ENCODE results near the gene GSTO1.

Gene GSTO1

GRCh38 chr10:104311184-104311720 lies 56.6 kb downstream of the GSTO1 start:
- Histone ChIP-seq H3K9me3 (ENCODE audit: control insufficient read depth in 2 of 2, low read length in 2 of 2) (no peaks in the 10 kb centered on the region), H3K4me3 (ENCODE audit: low read length in 2 of 2) (no peak overlapping the region), H3K9ac (ENCODE audit: low read depth in 1 of 2, low read length in 2 of 2) (no peak overlapping the region), H3K27me3 (ENCODE audit: control insufficient read depth in 2 of 2, insufficient read depth in 2 of 2, low read length in 2 of 2) (no peaks in the 10 kb centered on the region), H3K36me3 (ENCODE audit: control insufficient read depth in 2 of 2, insufficient read depth in 2 of 2, low read length in 2 of 2) (peaks cover 27 to 31% of the 10 kb centered on the region in 2 donors), H3K4me1 (ENCODE audit: control insufficient read depth in 2 of 2, insufficient read depth in 2 of 2, low read length in 2 of 2) (peaks cover 0 to 5% of the 10 kb centered on the region in 2 donors), H3K27ac (ENCODE audit: low read depth in 2 of 2, low read length in 2 of 2) (no peak overlapping the region)

GRCh38 chr10:104314591-104315485 lies 60.1 kb downstream of the GSTO1 start:
- Histone ChIP-seq H3K4me3 (ENCODE audit: low read length in 2 of 2) (no peak overlapping the region), H3K9ac (ENCODE audit: low read depth in 1 of 2, low read length in 2 of 2) (no peak overlapping the region), H3K4me1 (ENCODE audit: control insufficient read depth in 2 of 2, insufficient read depth in 2 of 2, low read length in 2 of 2) (peaks cover 0 to 5% of the 10 kb centered on the region in 2 donors), H3K27ac (ENCODE audit: low read depth in 2 of 2, low read length in 2 of 2) (no peak overlapping the region), H3K27me3 (ENCODE audit: control insufficient read depth in 2 of 2, insufficient read depth in 2 of 2, low read length in 2 of 2) (no peaks in the 10 kb centered on the region), H3K36me3 (ENCODE audit: control insufficient read depth in 2 of 2, insufficient read depth in 2 of 2, low read length in 2 of 2) (peaks cover 27 to 31% of the 10 kb centered on the region in 2 donors), H3K9me3 (ENCODE audit: control insufficient read depth in 2 of 2, low read length in 2 of 2) (no peaks in the 10 kb centered on the region)

GRCh38 chr10:104315486-104315921 lies 60.8 kb downstream of the GSTO1 start:
- no peak overlapping the region for H3K4me3 ChIP-seq (ENCODE audit: low read length in 2 of 2)
- peaks cover 0 to 5% of the 10 kb centered on the region in 2 donors for H3K4me1 ChIP-seq (ENCODE audit: control insufficient read depth in 2 of 2, insufficient read depth in 2 of 2, low read length in 2 of 2)
- H3K27me3 ChIP-seq (ENCODE audit: control insufficient read depth in 2 of 2, insufficient read depth in 2 of 2, low read length in 2 of 2), result no peaks in the 10 kb centered on the region
- peaks cover 27 to 31% of the 10 kb centered on the region in 2 donors for H3K36me3 ChIP-seq (ENCODE audit: control insufficient read depth in 2 of 2, insufficient read depth in 2 of 2, low read length in 2 of 2)
- no peak overlapping the region for H3K9ac ChIP-seq (ENCODE audit: low read depth in 1 of 2, low read length in 2 of 2)
- no peaks in the 10 kb centered on the region for H3K9me3 ChIP-seq (ENCODE audit: control insufficient read depth in 2 of 2, low read length in 2 of 2)
- no peak overlapping the region for H3K27ac ChIP-seq (ENCODE audit: low read depth in 2 of 2, low read length in 2 of 2)

- H3K36me3 ChIP-seq (ENCODE audit: control insufficient read depth in 2 of 2, insufficient read depth in 2 of 2, low read length in 2 of 2), result peaks cover 27 to 31% of the 10 kb centered on the region in 2 donors
- H3K27ac ChIP-seq (ENCODE audit: low read depth in 2 of 2, low read length in 2 of 2), result peak overlapping the region in 1 of 2 donors; percentile 20
- peaks cover 0 to 5% of the 10 kb centered on the region in 2 donors for H3K4me1 ChIP-seq (ENCODE audit: control insufficient read depth in 2 of 2, insufficient read depth in 2 of 2, low read length in 2 of 2)
These were observed 61.8 kb downstream of the GSTO1 start for GRCh38 chr10:104316321-104317099.

More at GRCh38 chr10:104316321-104317099, 61.8 kb downstream of the GSTO1 start:
- Histone ChIP-seq H3K27me3 (ENCODE audit: control insufficient read depth in 2 of 2, insufficient read depth in 2 of 2, low read length in 2 of 2) (no peaks in the 10 kb centered on the region), H3K9ac (ENCODE audit: low read depth in 1 of 2, low read length in 2 of 2) (no peak overlapping the region), H3K4me3 (ENCODE audit: low read length in 2 of 2) (no peak overlapping the region), H3K9me3 (ENCODE audit: control insufficient read depth in 2 of 2, low read length in 2 of 2) (no peaks in the 10 kb centered on the region)

Measured in mucosa of rectum (tissue), 2 donors.